Fibroblast of the aortic adventitia (primary cell): ENCODE data around the gene SPC24. TPM values are rescaled to one million over a fixed set of nuclear protein-coding genes. Genes with fewer than 3 reads are reported as not detected.

Experiments
- DNase-seq: peaks from one replicate; pipeline ENCODE4 v3.0.0-alpha.2; 2010; ENCODE audit warnings: low read depth
- H3K4me3 ChIP-seq: 2 replicates; pipeline ENCODE4 v1.5.1; 2011; ENCODE audit warnings: low read depth, mild to moderate bottlenecking, control low read depth, low read length, moderate library complexity
- CTCF ChIP-seq: IDR thresholded peaks from 2 replicates; pipeline ENCODE4 v1.5.1; 2011; ENCODE audit warnings: mild to moderate bottlenecking, low read length, control low read depth, inconsistent platforms; ENCODE audit not compliant: insufficient read depth
- total RNA-seq: library from RNA; depleted of rRNA; stranded (reverse); fragments of >200 nt; gene quantifications from 2 replicates; pipeline ENCODE4 v1.2.3, GENCODE V29; 2012; ENCODE audit warnings: low replicate concordance

Gene SPC24
- total RNA-seq, 1 donor, result 49.0 TPM

- no peak for DNase-seq
- no peak for TF ChIP-seq CTCF
- no peak overlapping the region for H3K4me3 ChIP-seq
Measured at GRCh38 chr19:11200931-11201330, 45.3 kb upstream of the SPC24 start.

- no peak for TF ChIP-seq CTCF
- DNase-seq, result no peak
- H3K4me3 ChIP-seq, result no peak overlapping the region
Measured at GRCh38 chr19:11200015-11200574, 44.5 kb upstream of the SPC24 start.

GRCh38 chr19:11199517-11199916 is 43.9 kb upstream of the SPC24 start:
- DNase-seq, result no peak
- no peak for TF ChIP-seq CTCF
- H3K4me3 ChIP-seq, result no peak overlapping the region

- DNase-seq, result no peak
- TF ChIP-seq CTCF, result no peak
- H3K4me3 ChIP-seq, result no peak overlapping the region
Measured at GRCh38 chr19:11198769-11199424, 43.3 kb upstream of the SPC24 start.

- no peak for DNase-seq
- H3K4me3 ChIP-seq, result no peak overlapping the region
- TF ChIP-seq CTCF, result no peak
Measured at GRCh38 chr19:11198175-11198534, 42.6 kb upstream of the SPC24 start.

- peak; percentile 62 for DNase-seq
- no peak for TF ChIP-seq CTCF
- H3K4me3 ChIP-seq, result peak within 1 kb of the TSS; percentile 98
Measured at GRCh38 chr19:11197291-11198174, 42.0 kb upstream of the SPC24 start, which contains the start of gene KANK2. Gene KANK2, minus strand, starts transcription at chr19:11197545. Its CDS starts 3,034 bp downstream, at chr19:11194511.
